ENCODE data around the gene SLC9A3.

The SLC9A3 gene

GRCh38 chr5:569868-570361 is 45.7 kb upstream of the SLC9A3 start:
- H3K27ac ChIP-seq = no peak overlapping the region
- TF ChIP-seq CTCF (IDR thresholded peaks at IDR 0.05) = no peak
- TF ChIP-seq ZFX (IDR thresholded peaks at IDR 0.05; ENCODE audit: borderline replicate concordance) = no peak

- no peak overlapping the region for H3K27ac ChIP-seq
- TF ChIP-seq ZFX (IDR thresholded peaks at IDR 0.05; ENCODE audit: borderline replicate concordance) (no peak), CTCF (IDR thresholded peaks at IDR 0.05) (no peak)
These were observed 45.2 kb upstream of the SLC9A3 start for GRCh38 chr5:569358-569867.

DNA sequence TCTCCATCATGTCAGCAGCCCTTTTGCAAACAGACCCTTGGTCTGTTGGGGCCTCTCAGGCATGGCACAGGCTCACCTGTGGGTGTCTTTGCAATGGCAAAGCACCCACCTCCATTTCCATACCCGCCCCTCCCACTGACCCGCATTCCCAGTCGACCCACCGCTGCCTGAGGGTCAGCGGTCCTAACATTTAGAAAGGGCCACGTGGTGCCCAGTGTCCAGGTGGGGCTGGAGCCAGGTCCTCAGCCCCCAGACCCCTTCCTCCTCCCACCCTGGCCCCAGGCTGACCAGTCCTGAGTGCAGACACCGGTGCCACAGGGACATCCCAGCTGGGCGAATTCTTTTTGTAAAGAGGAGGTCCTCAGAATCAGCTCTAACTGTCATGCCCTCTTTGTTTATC is 44.6 kb upstream of the SLC9A3 start:
- TF ChIP-seq CTCF (IDR thresholded peaks at IDR 0.05) (no peak), ZFX (IDR thresholded peaks at IDR 0.05; ENCODE audit: borderline replicate concordance) (no peak)

DNA sequence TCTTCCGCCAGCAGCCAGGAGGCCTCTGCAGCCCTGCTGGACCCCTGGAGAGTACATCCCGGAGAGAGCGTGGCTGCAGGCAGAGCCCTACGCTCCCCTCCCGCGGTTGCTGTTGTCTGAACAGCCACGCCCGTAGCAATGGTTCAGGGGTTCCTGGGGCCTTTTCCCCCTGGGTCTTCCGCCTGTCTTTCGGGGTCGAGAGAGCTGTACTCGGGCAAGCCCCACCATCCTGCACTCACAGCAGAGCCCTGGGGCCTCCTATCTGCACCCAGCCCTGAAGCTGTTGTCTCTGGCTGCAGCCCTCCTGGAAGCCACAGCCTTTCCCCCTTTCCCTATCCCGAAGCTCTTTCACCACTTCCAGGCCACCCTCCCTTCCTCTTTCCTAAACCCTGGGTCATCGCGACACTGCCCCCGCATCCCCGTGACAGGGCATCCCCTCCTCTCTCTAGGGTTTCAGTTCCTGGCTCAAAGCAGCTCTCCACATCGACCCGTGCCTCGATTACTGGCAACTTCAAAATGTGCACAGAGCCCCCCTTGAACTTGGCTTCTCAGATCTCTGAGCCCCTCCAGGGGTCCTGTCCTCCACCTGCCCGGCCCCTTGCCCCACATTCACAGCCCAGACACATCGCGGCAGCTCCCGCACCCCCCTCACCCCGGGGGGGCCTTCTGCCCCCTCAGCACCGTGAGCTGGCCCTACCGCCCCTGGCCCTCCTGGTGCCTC is 44.0 kb upstream of the SLC9A3 start:
- TF ChIP-seq ZFX (IDR thresholded peaks at IDR 0.05; ENCODE audit: borderline replicate concordance) (no peak), CTCF (IDR thresholded peaks at IDR 0.05) (no peak)

More for the DNA sequence above, 44.6 kb upstream of the SLC9A3 start:
- H3K27ac ChIP-seq = no peak overlapping the region

GRCh38 chr5:567664-568060 is 43.4 kb upstream of the SLC9A3 start:
- no peak for TF ChIP-seq ZFX (IDR thresholded peaks at IDR 0.05; ENCODE audit: borderline replicate concordance)
- no peak for TF ChIP-seq CTCF (IDR thresholded peaks at IDR 0.05)
- no peak overlapping the region for H3K27ac ChIP-seq

More for the DNA sequence above, 44.0 kb upstream of the SLC9A3 start:
- no peak overlapping the region for H3K27ac ChIP-seq

- TF ChIP-seq CTCF (IDR thresholded peaks at IDR 0.05) (no peak), ZFX (IDR thresholded peaks at IDR 0.05; ENCODE audit: borderline replicate concordance) (no peak)
- H3K27ac ChIP-seq = no peak overlapping the region
These were observed 42.5 kb upstream of the SLC9A3 start for GRCh38 chr5:566636-567309.

Measured in 22Rv1 (cell line).